ENCODE measurements around the gene DNAJA2. TPM values are rescaled to one million over a fixed set of nuclear protein-coding genes. Genes with fewer than 3 reads are reported as not detected.
A peak's percentile ranks its signal among the peaks of the same experiment; 100 is the strongest.

DNAJA2 gene
- total RNA-seq, 2 donors from 2014 or later: 24.4 to 30.0 TPM

GRCh38 chr16:46982335-46982734, 8.9 kb upstream of the DNAJA2 start:
- TF ChIP-seq, protein P1, sequence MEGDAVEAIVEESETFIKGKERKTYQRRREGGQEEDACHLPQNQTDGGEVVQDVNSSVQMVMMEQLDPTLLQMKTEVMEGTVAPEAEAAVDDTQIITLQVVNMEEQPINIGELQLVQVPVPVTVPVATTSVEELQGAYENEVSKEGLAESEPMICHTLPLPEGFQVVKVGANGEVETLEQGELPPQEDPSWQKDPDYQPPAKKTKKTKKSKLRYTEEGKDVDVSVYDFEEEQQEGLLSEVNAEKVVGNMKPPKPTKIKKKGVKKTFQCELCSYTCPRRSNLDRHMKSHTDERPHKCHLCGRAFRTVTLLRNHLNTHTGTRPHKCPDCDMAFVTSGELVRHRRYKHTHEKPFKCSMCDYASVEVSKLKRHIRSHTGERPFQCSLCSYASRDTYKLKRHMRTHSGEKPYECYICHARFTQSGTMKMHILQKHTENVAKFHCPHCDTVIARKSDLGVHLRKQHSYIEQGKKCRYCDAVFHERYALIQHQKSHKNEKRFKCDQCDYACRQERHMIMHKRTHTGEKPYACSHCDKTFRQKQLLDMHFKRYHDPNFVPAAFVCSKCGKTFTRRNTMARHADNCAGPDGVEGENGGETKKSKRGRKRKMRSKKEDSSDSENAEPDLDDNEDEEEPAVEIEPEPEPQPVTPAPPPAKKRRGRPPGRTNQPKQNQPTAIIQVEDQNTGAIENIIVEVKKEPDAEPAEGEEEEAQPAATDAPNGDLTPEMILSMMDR (IDR thresholded peaks at IDR 0.05): no peak
- no peak for TF ChIP-seq POLR2A (IDR thresholded peaks at IDR 0.05)
- intact Hi-C loops (cut with DNase I): no loop called here
- DNase-seq (no peak), ATAC-seq (no peak)
- H3K36me3 ChIP-seq (replicated peaks in 1 of 2; ENCODE audit: insufficient read depth in 1 of 2, low read depth in 2 of 2): no peaks in the 10 kb centered on the region
- H3K4me3 ChIP-seq: no peak overlapping the region
- H3K4me1 ChIP-seq: peaks cover 6% of the 10 kb centered on the region
- no peak overlapping the region for H3K27ac ChIP-seq
- no peaks in the 10 kb centered on the region for H3K27me3 ChIP-seq
- 82 to 94% methylated on average over 4 of the region's 4 CpGs for WGBS, 2 donors
- H3K9me3 ChIP-seq: no peaks in the 10 kb centered on the region

DNA sequence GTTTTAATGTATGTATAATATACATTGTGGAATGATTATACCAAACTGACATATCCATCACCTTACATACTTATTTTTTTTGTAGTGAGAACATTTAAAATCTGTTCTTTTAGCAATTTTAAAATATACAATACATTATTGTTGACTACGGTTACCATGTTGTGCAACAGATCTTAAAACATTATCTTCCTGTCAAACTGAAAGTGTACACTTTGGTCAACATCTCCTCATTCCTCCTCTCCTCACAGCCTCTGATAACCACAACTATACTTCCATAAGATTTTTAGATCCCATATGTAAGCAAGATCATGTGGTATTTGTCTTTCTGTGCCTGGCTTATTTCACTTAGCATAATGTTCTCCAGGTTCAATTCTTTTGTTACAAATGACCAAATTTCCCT, 7.5 kb upstream of the DNAJA2 start:
- Histone ChIP-seq H3K27ac (no peak overlapping the region), H3K9me3 (no peaks in the 10 kb centered on the region), H3K36me3 (replicated peaks in 1 of 2; ENCODE audit: insufficient read depth in 1 of 2, low read depth in 2 of 2) (no peaks in the 10 kb centered on the region), H3K4me1 (peaks cover 8% of the 10 kb centered on the region), H3K4me3 (no peak overlapping the region), H3K27me3 (no peaks in the 10 kb centered on the region)
- WGBS, 2 donors: 89 to 91% methylated on average over 1 of the region's 1 CpG
- DNase-seq (no peak), ATAC-seq (no peak)
- TF ChIP-seq POLR2A (IDR thresholded peaks at IDR 0.05): no peak
- TF ChIP-seq, protein P1 (IDR thresholded peaks at IDR 0.05): no peak
- intact Hi-C loops (cut with DNase I): no loop called here

DNA sequence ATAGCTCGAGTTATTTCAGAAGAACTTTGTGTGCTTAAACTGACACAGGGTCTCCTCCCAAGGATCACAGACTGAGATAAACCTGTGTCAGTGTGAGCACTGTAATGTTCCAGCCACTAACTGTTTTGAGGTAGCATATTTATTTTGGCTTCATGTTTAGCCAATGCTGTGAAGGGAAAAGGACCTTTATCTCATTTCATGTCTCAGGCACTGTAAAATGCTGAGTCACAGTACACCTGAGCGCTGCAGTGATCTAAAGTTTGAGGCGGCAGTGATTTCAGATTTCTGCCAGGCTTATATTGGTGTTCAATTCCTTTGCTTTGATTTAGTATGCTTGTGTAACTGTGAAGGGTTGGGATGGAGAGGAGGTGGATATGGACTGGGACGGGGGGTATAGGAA, 3.1 kb upstream of the DNAJA2 start:
- H3K4me1 ChIP-seq: peaks cover 28% of the 10 kb centered on the region
- no peaks in the 10 kb centered on the region for H3K27me3 ChIP-seq
- H3K4me3 ChIP-seq: no peak overlapping the region
- intact Hi-C loops (cut with DNase I): no loop called here
- 24 to 30% methylated on average over 4 of the region's 4 CpGs for WGBS, 2 donors
- TF ChIP-seq, protein P1 (IDR thresholded peaks at IDR 0.05): no peak
- no peak for TF ChIP-seq POLR2A (IDR thresholded peaks at IDR 0.05)
- no peaks in the 10 kb centered on the region for H3K36me3 ChIP-seq (replicated peaks in 1 of 2; ENCODE audit: insufficient read depth in 1 of 2, low read depth in 2 of 2)
- no peak overlapping the region for H3K27ac ChIP-seq
- H3K9me3 ChIP-seq: no peaks in the 10 kb centered on the region
- DNase-seq (peak; percentile 31 to 59 (median 46)), ATAC-seq (peak; percentile 31)

DNA sequence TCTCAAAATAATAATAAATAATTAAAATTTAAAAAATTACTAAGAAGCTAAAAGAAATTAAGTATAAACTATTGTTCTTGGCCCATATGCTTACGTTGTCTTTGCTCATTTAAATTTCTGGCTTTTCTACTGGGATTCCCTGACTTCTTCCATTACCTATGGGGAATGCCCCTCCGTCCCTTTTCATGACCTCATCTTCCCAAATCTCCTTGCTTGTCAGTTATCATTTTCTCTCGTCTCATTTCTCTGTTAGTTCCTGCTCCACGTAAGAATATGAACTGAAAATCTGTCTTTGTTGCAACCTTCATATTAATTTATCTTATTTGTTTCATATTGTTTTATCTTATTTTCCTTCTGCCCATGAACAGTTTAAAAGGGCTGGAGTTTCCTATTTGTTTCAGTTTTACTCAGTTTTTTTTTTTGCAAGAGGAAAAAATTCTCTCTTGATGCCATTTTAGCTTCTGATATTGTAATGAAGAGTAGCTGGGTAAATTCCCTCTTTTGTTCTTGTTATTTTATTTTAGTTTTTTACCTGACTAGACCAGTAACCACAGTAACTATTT, 2.5 kb upstream of the DNAJA2 start:
- intact Hi-C loops (cut with DNase I): no loop called here
- TF ChIP-seq, protein P1 (IDR thresholded peaks at IDR 0.05): no peak
- no peak for TF ChIP-seq POLR2A (IDR thresholded peaks at IDR 0.05)
- H3K27ac ChIP-seq: no peak overlapping the region
- no peak overlapping the region for H3K4me3 ChIP-seq
- 81% methylated on average over 4 of the region's 4 CpGs for WGBS, 2 donors
- DNase-seq (no peak), ATAC-seq (no peak)
- no peaks in the 10 kb centered on the region for H3K27me3 ChIP-seq
- H3K36me3 ChIP-seq (replicated peaks in 1 of 2; ENCODE audit: insufficient read depth in 1 of 2, low read depth in 2 of 2): no peaks in the 10 kb centered on the region
- H3K9me3 ChIP-seq: no peaks in the 10 kb centered on the region
- H3K4me1 ChIP-seq: peaks cover 28% of the 10 kb centered on the region

DNA sequence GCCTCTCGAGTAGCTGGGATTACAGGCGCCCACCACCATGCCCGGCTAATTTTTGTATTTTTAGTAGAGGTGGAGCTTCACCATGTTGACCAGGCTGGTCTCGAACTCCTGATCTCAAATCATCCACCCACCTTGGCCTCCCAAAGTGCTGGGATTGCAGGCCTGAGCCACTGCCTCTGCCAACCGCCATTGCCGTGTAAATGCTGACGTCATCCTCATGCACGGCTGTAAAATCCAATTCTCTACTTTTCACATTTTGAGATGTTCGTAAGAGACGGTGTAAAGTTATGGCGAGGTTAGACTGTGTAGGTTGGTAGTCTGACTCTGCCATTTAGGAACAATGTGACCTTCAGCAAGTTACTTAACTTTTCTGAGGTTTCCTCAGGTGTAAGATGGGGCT, 1.7 kb upstream of the DNAJA2 start:
- ATAC-seq (no peak), DNase-seq (no peak)
- H3K27me3 ChIP-seq: no peaks in the 10 kb centered on the region
- H3K27ac ChIP-seq: no peak overlapping the region
- intact Hi-C loops (cut with DNase I): no loop called here
- TF ChIP-seq, protein P1 (IDR thresholded peaks at IDR 0.05): no peak
- no peak for TF ChIP-seq POLR2A (IDR thresholded peaks at IDR 0.05)
- no peak overlapping the region for H3K4me3 ChIP-seq
- no peaks in the 10 kb centered on the region for H3K36me3 ChIP-seq (replicated peaks in 1 of 2; ENCODE audit: insufficient read depth in 1 of 2, low read depth in 2 of 2)
- peaks cover 31% of the 10 kb centered on the region for H3K4me1 ChIP-seq
- H3K9me3 ChIP-seq: no peaks in the 10 kb centered on the region
- 94 to 96% methylated on average over 11 of the region's 11 CpGs for WGBS, 2 donors
